GM18508 (cell line): ENCODE results near the gene RAD51AP1.
"Not testable (repeated sequence)": the region's sequence is repeated elsewhere in the genome, so short reads cannot be mapped to it uniquely, and the experiment has no call there.

Experiments used
- ATAC-seq: cut with Tn5 transposase; IDR thresholded peaks from one replicate; pipeline ENCODE4 v1.9.1; 2021; ENCODE audit warnings: moderate number of reproducible peaks; ENCODE audit not compliant: insufficient read depth, unreplicated experiment

The RAD51AP1 gene, protein sequence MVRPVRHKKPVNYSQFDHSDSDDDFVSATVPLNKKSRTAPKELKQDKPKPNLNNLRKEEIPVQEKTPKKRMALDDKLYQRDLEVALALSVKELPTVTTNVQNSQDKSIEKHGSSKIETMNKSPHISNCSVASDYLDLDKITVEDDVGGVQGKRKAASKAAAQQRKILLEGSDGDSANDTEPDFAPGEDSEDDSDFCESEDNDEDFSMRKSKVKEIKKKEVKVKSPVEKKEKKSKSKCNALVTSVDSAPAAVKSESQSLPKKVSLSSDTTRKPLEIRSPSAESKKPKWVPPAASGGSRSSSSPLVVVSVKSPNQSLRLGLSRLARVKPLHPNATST

DNA sequence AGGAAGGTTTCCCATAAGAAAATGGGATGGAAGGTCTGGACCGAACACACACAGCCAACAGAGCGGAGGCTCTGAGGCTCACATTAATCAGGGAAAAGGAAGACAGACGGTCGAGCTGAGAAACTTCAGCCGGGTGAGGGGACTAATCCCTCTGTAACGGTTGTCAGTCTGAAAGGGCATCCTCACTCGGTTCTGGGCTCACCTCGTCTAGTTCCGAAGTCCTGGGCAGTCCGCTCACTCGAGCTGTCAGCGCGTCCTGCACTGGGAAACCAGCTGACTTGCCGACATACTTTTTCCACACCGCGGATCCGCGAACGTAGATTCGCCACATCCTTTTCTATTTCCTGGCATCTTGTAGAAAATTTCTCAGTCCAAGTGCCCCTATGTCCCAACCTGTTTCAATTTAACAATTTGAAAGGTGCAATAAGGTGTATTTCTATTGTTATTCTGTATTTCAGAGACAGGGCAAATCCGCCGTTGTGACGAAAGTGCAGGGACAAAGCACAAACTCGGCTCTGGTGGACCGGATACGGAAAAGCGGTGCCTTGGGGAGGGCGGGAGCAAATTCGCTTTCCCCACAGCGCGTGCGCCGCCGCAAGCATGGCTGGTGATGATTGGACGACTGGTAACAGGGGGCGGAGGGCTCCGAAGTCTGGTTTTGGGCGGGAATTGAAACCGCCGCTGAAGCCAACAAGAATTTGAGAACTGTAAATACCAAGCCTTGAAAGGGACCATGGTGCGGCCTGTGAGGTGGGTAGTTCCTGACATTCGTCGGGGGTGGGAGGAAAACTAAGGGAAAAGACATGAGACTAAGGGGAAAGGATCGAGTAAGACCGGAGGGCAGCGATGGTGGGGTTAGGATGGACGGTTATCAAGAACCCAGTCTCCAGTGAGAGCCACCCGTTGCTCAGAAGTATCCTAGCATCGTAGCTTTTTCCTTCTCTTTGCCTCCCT is at the start of gene RAD51AP1:
Gene RAD51AP1 (plus strand): TSS at position 684 of the 954 bp plus-strand sequence. CDS start 50 bp downstream, at position 734.
- no peak for ATAC-seq

DNA sequence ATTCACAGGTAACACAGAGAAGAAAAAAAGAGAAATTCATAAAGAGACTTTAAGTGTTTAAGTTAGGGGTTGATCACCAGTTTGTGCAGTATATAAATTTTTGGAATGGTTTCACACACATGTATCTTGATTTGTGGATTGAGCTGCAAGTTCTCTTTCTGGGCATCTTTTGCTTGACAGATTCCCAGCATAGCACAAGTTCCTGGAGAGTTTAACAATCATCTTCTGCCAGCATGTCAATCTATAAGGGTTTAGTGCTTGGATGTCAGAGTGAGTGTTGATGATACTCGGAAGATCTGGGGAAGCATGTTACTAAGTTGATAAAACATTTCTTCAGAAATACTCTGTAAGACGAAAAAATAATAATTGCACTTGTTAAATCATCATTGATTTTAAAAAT is 49.1 kb upstream of the RAD51AP1 start:
- ATAC-seq, result no peak

DNA sequence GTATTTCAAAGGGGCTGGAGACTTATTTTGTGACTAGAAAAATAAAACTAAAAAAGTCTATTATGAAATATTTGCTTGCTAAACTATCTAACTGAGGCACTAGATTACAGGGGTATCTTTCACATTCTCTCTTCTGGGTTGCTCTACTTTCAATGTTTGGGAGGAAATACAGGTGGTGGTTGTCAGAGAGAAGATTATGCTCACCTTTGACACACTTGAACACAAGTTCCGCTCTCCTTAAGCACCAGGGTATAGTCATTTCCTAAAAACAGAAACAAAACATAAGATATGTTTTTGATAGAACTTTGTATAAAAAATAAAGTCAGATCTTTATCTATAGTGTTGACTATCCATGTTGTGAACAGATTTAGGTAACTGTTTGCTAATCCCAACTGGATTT is 47.7 kb upstream of the RAD51AP1 start:
- no peak for ATAC-seq

GRCh38 chr12:4496145-4496838 is 42.4 kb upstream of the RAD51AP1 start:
- ATAC-seq, result no peak

DNA sequence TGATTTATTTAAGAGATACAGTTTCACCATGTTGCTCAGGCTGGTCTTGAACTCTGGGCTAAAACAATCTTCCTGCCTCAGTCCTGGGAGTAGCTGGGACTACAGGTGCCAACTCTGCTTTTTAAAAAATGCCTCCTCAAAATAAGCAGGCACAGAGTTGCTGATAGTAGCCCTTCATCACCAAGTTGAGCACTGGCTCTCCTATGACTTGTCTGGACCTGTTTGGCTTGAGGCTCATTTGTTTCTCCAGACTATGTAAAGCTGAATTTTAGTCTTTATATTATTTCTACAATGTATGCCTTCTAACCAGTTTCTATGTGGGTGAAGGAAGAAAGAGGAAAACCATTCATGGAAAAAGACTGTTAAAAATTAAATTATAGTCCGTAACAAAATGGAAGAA is 39.5 kb upstream of the RAD51AP1 start:
- no peak for ATAC-seq

DNA sequence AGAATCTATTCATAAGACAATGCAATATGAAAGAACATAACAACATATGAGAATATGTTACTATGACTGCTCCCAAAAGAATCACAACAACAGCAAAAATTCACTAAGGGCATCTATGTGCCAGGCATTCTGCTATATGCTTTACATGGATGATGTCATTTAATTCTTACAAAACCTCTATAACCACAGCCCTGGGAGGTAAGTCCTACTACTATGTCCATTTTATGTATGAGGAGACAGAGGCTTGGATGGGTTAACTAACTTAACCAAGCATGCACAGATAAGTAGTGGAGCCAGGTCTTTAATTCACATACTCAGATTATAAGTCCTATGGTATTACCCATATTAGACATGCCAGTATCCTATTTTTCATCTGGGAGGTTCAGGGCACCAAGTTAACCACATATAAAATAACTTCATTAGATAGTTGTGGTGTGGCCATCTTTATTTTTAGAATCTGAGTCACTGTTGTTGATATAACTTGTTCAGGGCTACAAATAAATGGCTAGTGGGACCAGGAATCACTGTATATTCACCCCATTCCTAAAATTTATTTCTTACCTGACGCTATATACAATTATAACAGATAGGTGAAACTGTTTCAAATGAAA is 33.2 kb upstream of the RAD51AP1 start:
- no peak for ATAC-seq

DNA sequence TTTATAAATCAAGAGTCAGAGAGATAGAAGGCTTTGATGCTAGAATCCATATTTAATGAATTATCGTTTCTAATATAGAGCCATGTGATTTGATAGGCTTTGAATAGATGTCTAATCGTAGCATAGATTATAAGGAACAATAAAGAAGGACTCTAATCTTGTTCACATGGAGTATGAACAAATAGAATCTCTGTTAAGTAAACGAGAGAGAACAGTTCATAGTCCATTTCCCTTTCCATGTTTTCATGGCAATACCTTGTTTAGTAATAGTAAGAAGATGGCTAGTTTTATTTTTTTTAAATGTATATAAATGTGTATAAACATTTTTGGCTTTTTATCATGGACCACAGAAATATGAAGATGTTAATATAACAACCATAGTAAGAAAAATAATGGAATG is 32.3 kb upstream of the RAD51AP1 start:
- no peak for ATAC-seq

DNA sequence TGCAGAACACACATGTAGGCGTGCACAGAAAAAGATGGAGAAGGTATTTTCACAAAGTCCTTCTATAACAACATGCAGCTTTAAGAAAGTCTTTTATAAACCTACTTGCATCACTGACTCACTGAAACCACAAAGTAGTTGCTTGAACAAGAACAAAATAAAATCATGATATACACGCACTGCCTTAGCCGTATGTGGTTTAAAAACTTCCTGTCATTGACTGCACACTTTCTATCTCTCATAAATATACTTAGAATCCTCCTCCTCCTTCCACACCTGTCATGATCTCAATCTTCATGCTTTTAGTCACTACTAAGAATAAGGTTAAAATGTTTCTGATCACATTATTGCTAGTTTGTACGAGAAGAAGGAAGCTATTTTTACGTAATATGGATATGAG is 31.8 kb upstream of the RAD51AP1 start:
- ATAC-seq, result no peak

GRCh38 chr12:4508503-4508902 is 30.2 kb upstream of the RAD51AP1 start:
- not testable (repeated sequence) for ATAC-seq

GRCh38 chr12:4509269-4509668 is 29.4 kb upstream of the RAD51AP1 start:
- ATAC-seq, result not testable (repeated sequence)

DNA sequence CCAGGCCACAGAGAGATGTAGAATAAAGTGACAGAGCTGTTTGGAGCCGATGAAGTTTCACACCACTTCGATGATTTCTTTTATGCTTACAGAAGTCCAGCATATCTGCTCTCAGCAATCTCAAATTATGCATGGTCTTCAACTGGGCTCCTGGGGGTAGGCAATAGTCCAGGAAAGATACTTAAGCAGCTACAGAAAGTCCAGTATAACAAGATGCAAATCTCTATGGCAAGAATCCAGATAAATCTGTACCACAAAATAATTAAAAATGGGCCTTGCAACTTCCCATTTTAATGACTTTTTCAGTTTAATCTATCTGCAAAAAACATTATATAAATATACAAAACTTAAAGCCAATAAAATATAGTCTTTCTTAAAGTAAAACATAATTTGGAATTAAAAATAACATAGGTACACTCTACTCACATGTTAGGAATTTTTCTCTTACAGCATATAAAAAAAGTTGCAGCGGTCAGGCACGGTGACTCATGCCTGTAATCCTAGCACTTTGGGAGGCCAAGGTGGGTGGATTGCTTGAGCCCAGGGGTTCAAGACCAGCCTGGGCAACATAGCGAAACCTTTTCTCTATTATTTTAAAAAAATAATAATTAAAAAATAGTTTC is 20.5 kb upstream of the RAD51AP1 start:
- no peak for ATAC-seq

DNA sequence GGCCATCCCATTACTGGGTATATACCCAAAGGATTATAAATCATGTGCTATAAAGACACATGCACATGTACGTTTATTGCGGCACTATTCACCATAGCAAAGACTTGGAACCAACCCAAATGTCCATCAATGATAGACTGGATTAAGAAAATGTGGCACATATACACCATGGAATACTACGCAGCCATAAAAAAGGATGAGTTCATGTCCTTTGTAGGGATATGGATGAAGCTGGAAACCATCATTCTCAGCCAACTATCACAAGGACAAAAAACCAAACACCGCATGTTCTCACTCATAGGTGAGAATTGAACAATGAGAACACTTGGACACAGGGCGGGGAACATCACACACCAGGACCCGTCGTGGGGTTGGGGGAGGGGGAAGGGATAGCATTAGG is 15.2 kb upstream of the RAD51AP1 start:
- not testable (repeated sequence) for ATAC-seq

GRCh38 chr12:4526923-4527546 is 11.7 kb upstream of the RAD51AP1 start:
- ATAC-seq, result no peak

- ATAC-seq, result no peak
These were observed 8.5 kb upstream of the RAD51AP1 start for GRCh38 chr12:4530160-4530559.

GRCh38 chr12:4530982-4531586 is 7.6 kb upstream of the RAD51AP1 start:
- ATAC-seq, result no peak

DNA sequence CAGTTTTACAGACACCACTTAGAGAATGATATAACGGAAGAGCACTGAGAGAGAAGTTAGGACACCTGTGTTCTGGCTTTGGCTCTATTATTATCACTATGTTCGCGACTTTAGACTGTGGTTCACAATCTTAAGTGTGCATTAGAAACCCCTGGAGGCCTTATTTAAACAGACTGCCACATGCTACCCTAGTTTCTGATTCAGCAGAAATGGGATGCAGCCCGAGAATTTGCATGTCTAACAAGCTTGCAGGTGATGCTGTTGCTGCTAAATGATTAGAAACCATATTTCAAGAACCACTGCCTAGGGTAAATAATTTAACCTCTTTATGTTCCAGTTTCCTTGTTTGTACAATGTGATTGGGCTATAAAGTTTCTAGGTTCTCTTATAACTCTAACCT is 3.6 kb upstream of the RAD51AP1 start:
- ATAC-seq, result no peak

DNA sequence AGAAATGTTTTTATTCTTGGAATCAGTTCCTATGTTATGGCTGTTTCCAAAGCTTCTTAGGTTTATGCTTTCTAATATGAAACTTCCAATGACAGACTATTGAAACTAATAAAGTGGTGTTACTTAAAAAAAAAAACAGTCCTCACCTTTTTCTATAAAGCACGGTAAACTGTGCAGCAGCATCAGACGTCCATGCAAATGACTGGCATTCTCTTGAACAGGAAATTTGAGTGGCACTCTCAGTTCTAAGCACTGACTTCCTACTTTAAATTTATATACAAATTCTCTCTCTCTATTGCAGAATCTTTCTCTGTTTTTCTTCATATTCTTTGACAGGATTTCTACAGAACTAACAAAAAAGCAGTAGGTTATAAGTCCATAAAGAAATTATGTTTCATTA is 2.8 kb upstream of the RAD51AP1 start:
- ATAC-seq, result no peak

DNA sequence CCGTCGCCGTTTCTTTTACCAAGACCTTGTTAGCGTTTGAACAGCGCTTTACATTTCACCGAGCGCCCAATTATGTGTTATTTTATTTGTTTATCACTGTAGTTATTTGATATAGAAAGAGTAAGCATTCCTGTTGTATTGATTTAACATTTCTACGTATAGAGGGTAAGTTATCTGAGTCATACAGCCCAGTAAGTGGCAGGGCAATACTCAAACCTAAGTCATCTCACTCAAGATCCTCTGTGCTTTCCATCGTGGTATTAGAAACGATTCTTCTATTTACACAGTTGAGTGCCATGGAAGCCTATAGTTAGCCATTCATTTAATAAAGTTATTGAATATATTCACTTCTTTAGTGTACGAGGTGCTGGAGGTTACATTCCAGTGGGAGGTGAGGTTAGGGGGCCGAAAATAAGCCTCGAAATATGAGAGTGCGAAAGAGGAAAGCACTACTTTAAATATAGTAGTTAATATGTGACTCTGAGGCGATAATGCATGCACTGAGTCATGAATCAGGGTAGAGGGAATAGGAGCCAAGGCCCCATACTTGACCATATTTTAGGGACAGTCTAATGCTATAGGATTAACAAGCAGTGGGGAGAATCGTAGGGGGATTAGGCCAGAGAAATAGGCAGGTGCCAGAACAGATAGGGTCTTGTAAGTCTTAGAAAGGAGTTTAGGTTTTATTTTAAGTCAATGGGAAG is 629 bp downstream of the RAD51AP1 start:
- ATAC-seq, result no peak
